CD4-positive, alpha-beta memory T cell (primary cell): ENCODE measurements around the gene SULF2. TPM values are rescaled to one million over a fixed set of nuclear protein-coding genes. Genes with fewer than 3 reads are reported as not detected.

Experiments used
- CTCF ChIA-PET: fragments of 350-600 bp; sonication (Branson Sonifier 250); formaldehyde crosslinking; loops from one replicate; lab custom pipeline; 2021; ENCODE audit warnings: inconsistent platforms; ENCODE audit not compliant: partially characterized antibody; lab: Charles Lee
- POLR2A ChIA-PET: fragments of 350-600 bp; sonication (Branson Sonifier 250); formaldehyde crosslinking; loops from one replicate; lab custom pipeline; 2021; ENCODE audit not compliant: partially characterized antibody; lab: Charles Lee
- DNase-seq, 5 donors: peaks; one replicate each; pipeline versions ENCODE4 v3.0.0 to v3.0.0-alpha.2; 2020 to 2022; ENCODE audit warnings: mixed read lengths in 1 of 5
- H3K27ac ChIP-seq: one replicate; pipeline ENCODE4 v1.7.0; 2013; ENCODE audit warnings: low read depth, low read length
- H3K27me3 ChIP-seq: 2 replicates; pipeline ENCODE4 v1.7.0; 2013; ENCODE audit warnings: mild to moderate bottlenecking, low read length, moderate library complexity; ENCODE audit not compliant: insufficient read depth
- H3K36me3 ChIP-seq: 2 replicates; pipeline ENCODE4 v1.7.0; 2013; ENCODE audit warnings: mild to moderate bottlenecking, low read length, moderate library complexity; ENCODE audit not compliant: insufficient read depth
- H3K4me1 ChIP-seq: 2 replicates; pipeline ENCODE4 v1.7.0; 2013; ENCODE audit warnings: mild to moderate bottlenecking, low read length, moderate library complexity; ENCODE audit not compliant: insufficient read depth
- H3K4me3 ChIP-seq, 2 donors: one replicate each; pipeline ENCODE4 v1.7.0; 2013; ENCODE audit warnings: low read length in 2 of 2, mild to moderate bottlenecking in 1 of 2
- H3K9me3 ChIP-seq, 2 donors: one replicate each; pipeline ENCODE4 v1.7.0; 2013; ENCODE audit warnings: low read length in 2 of 2, control low read depth in 1 of 2; ENCODE audit not compliant: control insufficient read depth in 1 of 2
- H3K27ac Mint-ChIP-seq, 7 donors: one replicate each; pipeline ENCODE4 v1.8.0; 2020 to 2021; ENCODE audit warnings: mixed read lengths in 7 of 7, mild to moderate bottlenecking in 6 of 7, inconsistent platforms in 3 of 7, moderate library complexity in 3 of 7
- H3K27me3 Mint-ChIP-seq, 2 donors: one replicate each; pipeline ENCODE4 v1.8.0; 2020 to 2021; ENCODE audit warnings: mixed read lengths in 2 of 2
- H3K36me3 Mint-ChIP-seq, 2 donors: one replicate each; pipeline ENCODE4 v1.8.0; 2020 to 2021; ENCODE audit warnings: mixed read lengths in 2 of 2, inconsistent platforms in 1 of 2, mild to moderate bottlenecking in 1 of 2
- H3K4me1 Mint-ChIP-seq, 4 donors: one replicate each; pipeline ENCODE4 v1.8.0; 2020 to 2021; ENCODE audit warnings: mixed read lengths in 4 of 4, mild to moderate bottlenecking in 1 of 4
- H3K4me3 Mint-ChIP-seq, 8 donors: one replicate each; pipeline ENCODE4 v1.8.0; 2020 to 2021; ENCODE audit warnings: mixed read lengths in 8 of 8, mild to moderate bottlenecking in 7 of 8, moderate library complexity in 6 of 8, inconsistent platforms in 3 of 8
- H3K9me3 Mint-ChIP-seq, 8 donors: one replicate each; pipeline ENCODE4 v1.8.0; 2020 to 2021; ENCODE audit warnings: mixed read lengths in 8 of 8, mild to moderate bottlenecking in 5 of 8, inconsistent platforms in 3 of 8, moderate library complexity in 1 of 8
- intact Hi-C: fragments of 100-400 bp; cut with micrococcal nuclease; formaldehyde crosslinking; loops from one replicate; pipeline ENCODE4 v1.15.1; 2023
- polyA plus RNA-seq, 2 donors: library from polyadenylated mRNA; unstranded; fragments of 300-500 nt; fragmentation: Illumina TruSeq; gene quantifications; one replicate each; pipeline ENCODE4 v1.2.3, GENCODE V29; 2021
- total RNA-seq, 2 experiments: library from RNA; stranded (reverse); gene quantifications; one replicate each; pipeline ENCODE4 v1.2.3, GENCODE V29; 2021

SULF2 gene
- total and polyA plus RNA-seq, 4 experiments from 2014 or later, result 0.16 to 1.3 (median 0.55) TPM

DNA sequence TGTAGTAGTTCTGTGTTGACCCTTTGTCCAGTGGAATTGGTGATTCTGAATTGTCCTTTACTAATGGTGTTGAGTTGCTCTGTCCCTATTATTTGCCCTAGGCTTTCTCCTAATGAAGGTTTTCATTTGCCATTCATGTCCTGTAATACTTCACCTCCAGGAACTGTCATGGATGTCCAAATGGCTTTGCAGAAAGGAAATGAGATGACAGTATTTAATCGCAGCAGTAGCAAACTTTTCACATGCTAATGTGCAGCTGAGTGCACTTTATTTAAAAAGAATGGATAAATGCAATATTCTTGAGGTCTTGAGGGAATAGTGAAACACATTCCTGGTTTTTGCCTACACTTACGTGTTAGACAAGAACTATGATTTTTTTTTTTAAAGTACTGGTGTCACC lies 131.4 kb downstream of the SULF2 start:
- Histone ChIP-seq H3K4me3 (no peak overlapping the region), H3K27me3 (no peaks in the 10 kb centered on the region), H3K27ac (no peak overlapping the region), H3K36me3 (peaks cover 59% of the 10 kb centered on the region), H3K9me3 (no peaks in the 10 kb centered on the region), H3K4me1 (no peaks in the 10 kb centered on the region)
- ChIA-PET CTCF (interaction anchor here (1.0 kb wide), 1 partner anchor 9 kb away, joined by 3 read pairs; no protein-coding TSS in a partner anchor), POLR2A (no interaction called here)
- Mint-ChIP-seq H3K4me3 (no peak overlapping the region), H3K27ac (no peak overlapping the region), H3K9me3 (no peaks in the 10 kb centered on the region), H3K27me3 (no peaks in the 10 kb centered on the region), H3K36me3 (peaks cover 40 to 75% of the 10 kb centered on the region in 2 donors), H3K4me1 (no peaks in the 10 kb centered on the region)
- intact Hi-C loops, result no loop called here
- no peak for DNase-seq

- Histone ChIP-seq H3K36me3 (peaks cover 58% of the 10 kb centered on the region), H3K4me1 (no peaks in the 10 kb centered on the region), H3K4me3 (no peak overlapping the region), H3K27me3 (no peaks in the 10 kb centered on the region), H3K27ac (no peak overlapping the region), H3K9me3 (no peaks in the 10 kb centered on the region)
- peaks cover 36 to 74% of the 10 kb centered on the region in 2 donors for H3K36me3 Mint-ChIP-seq
- no peaks in the 10 kb centered on the region for H3K9me3 Mint-ChIP-seq
- ChIA-PET CTCF (no interaction called here), POLR2A (no interaction called here)
- no peaks in the 10 kb centered on the region for H3K27me3 Mint-ChIP-seq
- H3K27ac Mint-ChIP-seq, result peak overlapping the region in 1 of 7 donors; percentile 53
- H3K4me1 Mint-ChIP-seq, result no peaks in the 10 kb centered on the region
- no peak overlapping the region for H3K4me3 Mint-ChIP-seq
- intact Hi-C loops, result no loop called here
- no peak for DNase-seq
Observed at GRCh38 chr20:47652794-47653193, 132.5 kb downstream of the SULF2 start.

- Mint-ChIP-seq H3K27me3 (no peaks in the 10 kb centered on the region), H3K9me3 (no peaks in the 10 kb centered on the region), H3K36me3 (peaks cover 39 to 75% of the 10 kb centered on the region in 2 donors), H3K27ac (peak overlapping the region in 1 of 7 donors; percentile 35), H3K4me3 (no peak overlapping the region), H3K4me1 (no peaks in the 10 kb centered on the region)
- Histone ChIP-seq H3K4me1 (no peaks in the 10 kb centered on the region), H3K27me3 (no peaks in the 10 kb centered on the region), H3K9me3 (no peaks in the 10 kb centered on the region), H3K36me3 (peaks cover 60% of the 10 kb centered on the region), H3K27ac (no peak overlapping the region), H3K4me3 (no peak overlapping the region)
- DNase-seq, result no peak
- intact Hi-C loops, result no loop called here
- POLR2A ChIA-PET, result no interaction called here
- CTCF ChIA-PET, result no interaction called here
Observed at GRCh38 chr20:47652301-47652700, 133.0 kb downstream of the SULF2 start.

- no peaks in the 10 kb centered on the region for H3K27me3 Mint-ChIP-seq
- H3K4me1 Mint-ChIP-seq, result peaks cover 0 to 2% (median 0%) of the 10 kb centered on the region in 4 donors
- no peak overlapping the region for H3K4me3 Mint-ChIP-seq
- no peak overlapping the region for H3K4me3 ChIP-seq
- H3K4me1 ChIP-seq, result no peaks in the 10 kb centered on the region
- peak overlapping the region in 1 of 7 donors; percentile 41 for H3K27ac Mint-ChIP-seq
- H3K36me3 ChIP-seq, result peaks cover 60% of the 10 kb centered on the region
- H3K27ac ChIP-seq, result no peak overlapping the region
- peaks cover 0 to 3% (median 0%) of the 10 kb centered on the region in 8 donors for H3K9me3 Mint-ChIP-seq
- peaks cover 46 to 76% of the 10 kb centered on the region in 2 donors for H3K36me3 Mint-ChIP-seq
- CTCF ChIA-PET, result no interaction called here
- POLR2A ChIA-PET, result no interaction called here
- no peaks in the 10 kb centered on the region for H3K9me3 ChIP-seq
- no peaks in the 10 kb centered on the region for H3K27me3 ChIP-seq
- intact Hi-C loops, result no loop called here
- DNase-seq, result no peak
Observed at GRCh38 chr20:47648943-47649342, 136.3 kb downstream of the SULF2 start.

DNA sequence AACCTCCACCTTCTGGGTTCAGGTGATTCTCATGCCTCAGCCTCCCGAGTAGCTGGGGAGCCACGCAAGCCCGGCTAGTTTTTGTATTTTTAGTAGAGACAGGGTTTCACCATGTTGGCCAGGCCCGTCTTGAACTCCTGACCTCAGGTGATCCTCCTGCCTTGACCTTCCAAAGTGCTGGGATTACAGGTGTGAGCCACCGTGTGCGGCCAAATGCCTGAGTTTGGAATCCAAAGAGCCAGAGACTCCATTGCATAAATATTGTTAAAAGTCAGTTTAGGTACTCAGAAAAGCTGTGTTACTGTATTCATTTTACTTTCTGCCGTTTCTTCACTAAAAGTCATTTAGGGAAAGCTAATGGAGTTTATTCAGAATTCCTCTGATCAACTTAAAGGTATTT lies 137.3 kb downstream of the SULF2 start:
- H3K4me1 Mint-ChIP-seq, result peaks cover 0 to 2% (median 0%) of the 10 kb centered on the region in 4 donors
- H3K9me3 Mint-ChIP-seq, result peaks cover 0 to 4% (median 0%) of the 10 kb centered on the region in 8 donors
- Histone ChIP-seq H3K27me3 (no peaks in the 10 kb centered on the region), H3K27ac (no peak overlapping the region), H3K4me1 (no peaks in the 10 kb centered on the region), H3K9me3 (no peaks in the 10 kb centered on the region), H3K4me3 (no peak overlapping the region), H3K36me3 (peaks cover 51% of the 10 kb centered on the region)
- H3K4me3 Mint-ChIP-seq, result no peak overlapping the region
- intact Hi-C loops, result no loop called here
- DNase-seq, result no peak
- no peaks in the 10 kb centered on the region for H3K27me3 Mint-ChIP-seq
- POLR2A ChIA-PET, result no interaction called here
- peak overlapping the region in 1 of 7 donors; percentile 19 for H3K27ac Mint-ChIP-seq
- CTCF ChIA-PET, result no interaction called here
- H3K36me3 Mint-ChIP-seq, result peaks cover 51 to 75% of the 10 kb centered on the region in 2 donors

DNA sequence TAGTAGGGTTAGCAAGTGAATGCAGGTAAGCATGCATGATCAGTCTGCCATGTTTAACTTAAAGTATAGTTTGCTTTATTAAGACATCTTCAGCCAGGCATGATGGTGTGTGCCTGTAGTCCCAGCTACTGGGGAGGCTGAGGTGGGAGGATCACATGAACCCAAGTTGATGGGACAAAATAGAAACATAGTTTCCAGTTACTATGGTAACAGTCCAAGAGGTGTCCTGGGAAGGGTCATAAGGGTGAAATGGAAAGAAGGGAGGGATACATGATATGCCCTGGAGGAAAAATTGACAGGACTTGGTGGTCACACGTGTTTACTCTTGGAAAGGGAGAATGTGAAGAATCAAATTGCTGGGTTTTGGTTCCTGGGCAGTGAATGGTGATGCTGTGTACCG lies 139.6 kb downstream of the SULF2 start:
- Mint-ChIP-seq H3K36me3 (peaks cover 54 to 72% of the 10 kb centered on the region in 2 donors), H3K4me3 (no peak overlapping the region), H3K9me3 (peaks cover 0 to 4% (median 0%) of the 10 kb centered on the region in 8 donors), H3K4me1 (peaks cover 0 to 2% (median 0%) of the 10 kb centered on the region in 4 donors), H3K27me3 (no peaks in the 10 kb centered on the region), H3K27ac (peak overlapping the region in 2 of 7 donors; percentile 35 to 37)
- no peak overlapping the region for H3K27ac ChIP-seq
- peaks cover 40% of the 10 kb centered on the region for H3K36me3 ChIP-seq
- intact Hi-C loops, result no loop called here
- no peak overlapping the region for H3K4me3 ChIP-seq
- H3K4me1 ChIP-seq, result no peaks in the 10 kb centered on the region
- ChIA-PET POLR2A (no interaction called here), CTCF (no interaction called here)
- H3K27me3 ChIP-seq, result no peaks in the 10 kb centered on the region
- DNase-seq, result no peak
- no peaks in the 10 kb centered on the region for H3K9me3 ChIP-seq

DNA sequence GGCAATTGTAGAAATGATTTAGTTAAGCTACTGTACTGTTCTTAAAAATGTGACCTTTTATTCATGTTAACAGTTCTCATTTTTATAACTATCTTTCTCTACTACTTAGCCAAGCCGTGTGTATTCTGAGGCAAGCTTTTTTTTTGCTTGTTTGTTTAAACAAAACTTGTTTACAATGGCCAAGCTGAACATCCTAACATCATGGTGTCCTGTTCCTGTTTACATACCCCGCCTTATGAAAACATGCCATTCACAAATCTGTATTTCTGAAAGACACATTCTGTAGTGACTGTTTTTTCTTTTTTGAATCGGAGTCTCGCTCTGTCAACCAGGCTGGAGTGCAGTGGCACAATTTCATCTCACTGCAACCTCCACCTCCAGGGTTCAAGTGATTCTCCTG lies 142.7 kb downstream of the SULF2 start:
- H3K27ac ChIP-seq, result no peak overlapping the region
- intact Hi-C loops, result no loop called here
- no peaks in the 10 kb centered on the region for H3K27me3 ChIP-seq
- H3K4me3 ChIP-seq, result no peak overlapping the region
- H3K36me3 Mint-ChIP-seq, result peaks cover 71 to 76% of the 10 kb centered on the region in 2 donors
- CTCF ChIA-PET, result no interaction called here
- H3K4me1 Mint-ChIP-seq, result peaks cover 0 to 2% (median 0%) of the 10 kb centered on the region in 4 donors
- peaks cover 39% of the 10 kb centered on the region for H3K36me3 ChIP-seq
- peaks cover 0 to 4% (median 0%) of the 10 kb centered on the region in 8 donors for H3K9me3 Mint-ChIP-seq
- no peaks in the 10 kb centered on the region for H3K9me3 ChIP-seq
- no peaks in the 10 kb centered on the region for H3K4me1 ChIP-seq
- POLR2A ChIA-PET, result no interaction called here
- no peak for DNase-seq
- H3K4me3 Mint-ChIP-seq, result no peak overlapping the region
- H3K27ac Mint-ChIP-seq, result peak overlapping the region in 1 of 7 donors; percentile 38
- H3K27me3 Mint-ChIP-seq, result no peaks in the 10 kb centered on the region
